H4 (cell line): ENCODE data around the gene RFTN1. TPM values are rescaled to one million over a fixed set of nuclear protein-coding genes. Genes with fewer than 3 reads are reported as not detected.

Experiments
- DNase-seq: peaks from one replicate; pipeline ENCODE4 v3.0.0-alpha.2; 2015; ENCODE audit warnings: low spot score
- total RNA-seq: library from RNA; depleted of rRNA; stranded (reverse); fragments of >200 nt; shearing (Covaris generic); gene quantifications from 2 replicates; pipeline ENCODE4 v1.2.3, GENCODE V29; 2014

The RFTN1 gene
- total RNA-seq, 1 experiment from 2014 or later: 5.4 TPM

DNA sequence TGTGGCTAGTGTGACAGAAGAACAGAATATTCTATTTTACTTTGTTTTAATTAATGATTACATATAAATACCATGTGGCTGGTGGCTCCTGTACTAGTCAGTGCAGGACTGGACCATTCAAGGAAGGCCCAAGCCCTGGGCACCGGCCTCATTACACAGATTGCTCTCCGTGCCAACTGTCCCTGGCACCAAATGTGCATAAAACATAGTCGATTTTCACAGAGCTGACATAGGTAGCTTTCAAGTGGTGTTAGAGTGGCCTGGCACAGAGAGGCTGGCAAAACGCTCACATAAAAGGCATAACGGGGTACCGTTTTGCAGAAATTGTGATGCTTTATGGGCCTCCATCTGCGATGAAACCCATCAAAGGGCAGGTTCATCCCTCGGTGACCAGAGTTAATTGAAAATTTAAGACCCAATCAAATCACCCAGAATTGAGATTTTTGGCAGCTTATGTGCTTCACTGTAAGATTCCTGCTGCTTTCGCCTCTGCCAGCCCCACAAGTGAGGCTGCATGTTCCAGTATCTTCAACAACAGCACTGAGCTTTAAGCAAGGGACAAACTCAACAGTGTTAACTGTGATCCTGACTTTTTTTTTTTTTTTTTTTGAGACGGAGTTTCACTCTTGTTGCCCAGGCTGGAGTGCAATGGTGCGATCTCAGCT, 25.9 kb downstream of the RFTN1 start:
- DNase-seq: no peak

DNA sequence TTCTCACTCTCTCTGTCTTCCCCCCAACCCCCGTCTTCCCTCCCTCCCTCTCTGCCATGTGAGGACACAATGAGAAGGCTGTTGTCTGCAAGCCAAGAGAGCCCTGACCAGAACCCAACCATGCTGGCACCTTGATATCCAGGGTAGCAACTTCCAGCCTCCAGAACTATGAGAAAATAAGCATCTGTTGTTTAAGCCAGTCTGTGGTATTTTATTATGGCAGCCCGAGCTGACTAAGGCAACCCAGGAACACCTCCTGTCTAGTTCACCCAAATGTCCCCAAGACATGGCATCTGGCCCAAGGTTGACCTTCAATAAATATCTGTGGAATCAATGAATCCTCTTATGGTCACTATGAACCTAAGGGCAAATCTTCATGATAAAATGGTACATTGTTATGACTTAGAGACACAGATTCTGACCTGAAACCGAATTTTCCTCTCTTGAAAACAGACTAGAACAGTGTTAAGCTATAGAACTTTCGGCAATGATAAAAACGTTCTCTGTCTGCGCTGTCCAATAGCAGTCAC, 26.5 kb downstream of the RFTN1 start:
- DNase-seq: no peak

- no peak for DNase-seq
Observed at GRCh38 chr3:16486201-16486600, 27.3 kb downstream of the RFTN1 start.

DNA sequence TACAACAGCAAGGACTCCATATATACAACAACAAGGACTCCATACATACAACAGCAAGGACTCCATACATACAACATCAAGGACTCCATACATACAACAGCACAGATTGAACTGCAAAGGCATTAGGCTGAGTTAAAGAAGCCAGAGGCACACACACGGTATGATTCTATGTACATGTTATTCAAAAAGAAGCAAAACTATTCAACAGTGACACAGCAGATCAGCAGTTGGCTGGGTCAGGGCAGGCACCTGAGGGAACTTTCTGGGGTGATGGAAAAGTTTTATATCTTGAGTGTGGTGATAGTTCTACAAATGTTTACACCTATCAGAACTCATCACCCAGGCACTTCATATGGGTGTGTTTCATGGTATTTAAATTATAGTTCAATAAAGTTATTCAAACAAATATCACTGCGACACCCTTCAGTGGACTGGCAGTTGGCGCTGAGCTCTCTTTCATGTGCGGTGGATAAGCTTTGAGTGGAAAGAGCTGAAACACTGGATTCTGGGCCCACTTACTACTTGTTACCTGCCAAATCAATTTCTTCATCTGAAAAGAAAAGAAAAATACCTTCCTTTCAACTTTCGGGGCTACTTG, 28.0 kb downstream of the RFTN1 start:
- no peak for DNase-seq

- no peak for DNase-seq
Observed at GRCh38 chr3:16484984-16485383, 28.5 kb downstream of the RFTN1 start.

DNA sequence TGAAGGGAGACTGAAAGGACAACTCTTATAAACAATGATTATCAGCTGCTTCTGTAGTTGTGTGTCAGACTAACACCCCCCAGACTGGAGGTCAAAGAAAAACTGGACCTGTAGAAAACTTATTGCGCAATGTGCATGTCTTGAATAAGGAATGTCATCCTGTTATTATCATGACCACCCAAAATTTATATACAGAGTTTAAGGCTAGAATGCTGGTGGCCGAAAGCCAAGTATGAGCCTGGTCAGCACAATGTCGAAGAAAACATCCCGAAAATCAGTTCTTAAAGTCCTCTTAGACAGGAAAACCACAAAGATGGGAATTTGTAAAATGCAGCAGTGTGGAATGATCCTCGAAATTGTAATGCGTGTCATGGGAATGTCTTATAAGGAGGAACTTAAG, 29.3 kb downstream of the RFTN1 start:
- peak; percentile 81 for DNase-seq

DNA sequence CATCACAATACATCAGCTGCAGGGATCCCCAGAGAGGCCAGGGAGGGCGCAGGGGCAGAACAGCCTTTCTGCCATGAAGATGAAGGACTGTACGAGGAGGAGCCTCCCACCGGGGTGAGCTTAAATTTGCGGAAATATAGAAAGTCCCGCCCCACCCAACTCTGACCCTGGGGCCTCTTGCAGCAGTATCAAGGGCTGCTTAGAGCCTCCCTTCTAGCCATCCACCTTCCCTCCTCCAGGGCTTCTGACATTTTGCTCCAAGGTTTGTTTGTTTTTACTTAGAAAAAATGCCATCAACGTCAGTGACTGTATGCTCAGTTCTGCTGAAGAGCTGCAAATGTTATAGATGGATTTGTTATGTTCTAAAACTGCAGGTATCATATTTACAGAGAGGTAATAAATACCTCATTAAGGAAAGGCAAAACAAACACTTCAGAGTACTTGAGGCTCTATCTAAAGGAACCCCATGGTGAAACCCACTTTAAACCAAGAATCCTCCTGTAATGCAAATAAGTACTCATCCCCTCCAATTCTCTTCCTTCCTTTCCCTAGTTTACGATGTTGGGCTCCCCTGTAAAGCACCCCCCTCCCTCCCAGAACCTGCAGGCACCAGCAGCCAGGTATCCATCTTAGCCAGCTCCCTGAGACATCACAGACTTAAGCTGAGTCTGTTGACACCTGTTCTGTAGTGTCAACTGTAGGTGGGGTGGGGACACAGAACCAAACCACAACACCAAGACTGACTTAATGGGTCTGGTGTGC, 30.5 kb downstream of the RFTN1 start:
- DNase-seq: no peak

DNA sequence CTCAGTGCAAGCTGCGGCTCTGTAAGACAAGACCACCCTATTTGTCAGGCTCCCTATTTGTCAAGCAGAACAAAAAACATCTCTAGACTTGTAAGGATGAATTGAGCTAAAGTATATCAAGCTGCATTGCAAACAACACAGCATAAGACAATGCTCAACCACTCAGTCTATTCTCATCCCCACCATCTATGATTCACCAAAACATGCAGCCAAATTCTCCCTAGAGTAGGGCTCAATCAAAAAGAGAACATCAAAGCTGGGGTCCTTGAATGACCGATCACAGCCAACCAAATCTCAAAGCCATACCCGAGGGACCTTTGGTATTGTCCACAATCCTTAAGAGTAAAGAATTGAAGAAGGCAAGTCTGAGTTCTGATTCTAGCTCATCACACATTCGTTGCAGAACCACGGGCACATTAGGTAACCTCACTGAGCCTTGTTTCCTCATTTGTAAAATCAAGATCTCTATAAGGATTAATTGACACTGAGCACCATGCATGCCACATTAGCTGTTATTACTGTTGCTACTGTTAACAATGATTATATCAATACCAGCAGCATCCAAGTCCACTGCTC, 31.2 kb downstream of the RFTN1 start:
- no peak for DNase-seq

DNA sequence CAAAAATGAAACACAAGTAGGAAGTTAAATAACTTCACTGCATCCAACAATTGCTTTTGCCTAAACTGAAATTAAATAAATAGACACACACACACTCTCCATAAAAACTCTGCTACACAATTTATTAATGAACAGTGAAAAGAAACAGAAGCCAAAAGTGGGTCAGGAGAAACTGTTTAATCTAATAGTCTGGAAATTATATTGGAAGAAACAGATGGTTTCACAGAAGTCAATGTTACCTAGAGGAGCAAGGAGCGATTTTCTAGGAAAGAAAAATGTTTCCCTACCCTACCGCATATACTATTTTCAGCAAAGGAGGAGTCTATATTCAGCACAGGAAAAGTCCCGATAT, 32.0 kb downstream of the RFTN1 start:
- no peak for DNase-seq

DNA sequence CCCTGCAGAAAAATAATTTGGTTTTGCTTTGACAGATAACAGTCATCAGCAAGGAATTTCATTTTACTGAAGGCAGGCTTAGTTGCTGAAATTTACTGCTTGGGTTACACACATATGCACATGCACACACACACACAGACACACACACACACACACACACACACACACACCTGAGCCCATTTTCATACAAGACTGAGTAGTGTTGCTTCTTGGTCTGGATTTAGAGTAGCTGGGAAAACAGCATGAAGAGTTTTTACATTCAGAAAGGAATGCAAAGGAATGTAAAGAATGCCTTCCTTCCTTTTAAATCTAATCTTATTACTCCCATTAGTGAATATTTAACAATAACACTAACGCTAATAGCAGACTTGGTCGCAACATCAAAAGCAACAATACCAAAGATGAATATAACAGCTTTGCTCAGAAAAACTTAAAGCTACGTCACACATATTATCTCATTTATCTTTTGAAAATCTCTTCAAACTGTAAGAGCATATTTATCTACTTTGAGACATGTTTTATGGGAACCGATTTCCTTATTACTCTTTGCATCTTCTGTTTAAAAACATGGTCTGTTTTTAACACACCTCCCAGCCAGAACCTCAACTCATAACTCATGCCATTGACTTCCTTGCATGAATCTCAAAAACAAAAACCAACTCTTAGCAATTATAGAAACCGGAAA, 32.5 kb downstream of the RFTN1 start:
- DNase-seq: no peak

DNA sequence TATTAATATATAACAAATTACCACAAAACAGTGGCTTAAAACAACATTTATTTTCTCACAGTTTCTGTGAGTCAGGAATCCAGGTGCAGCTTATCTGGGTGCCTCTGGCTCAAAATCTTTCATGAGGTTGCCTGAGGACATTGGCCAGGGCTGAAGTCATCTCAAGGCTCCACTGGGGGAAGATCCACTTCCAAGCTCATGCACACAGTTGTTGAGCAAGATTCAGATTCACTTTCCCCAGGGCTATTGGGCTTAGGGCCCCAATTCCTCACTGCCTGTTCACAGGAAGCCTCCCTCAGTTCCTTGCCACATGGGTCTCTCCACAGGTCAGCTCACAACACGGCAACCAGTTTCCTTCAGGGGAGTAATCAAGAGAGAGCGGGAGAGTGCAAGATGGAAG, 35.0 kb downstream of the RFTN1 start:
- peak; percentile 25 for DNase-seq

DNA sequence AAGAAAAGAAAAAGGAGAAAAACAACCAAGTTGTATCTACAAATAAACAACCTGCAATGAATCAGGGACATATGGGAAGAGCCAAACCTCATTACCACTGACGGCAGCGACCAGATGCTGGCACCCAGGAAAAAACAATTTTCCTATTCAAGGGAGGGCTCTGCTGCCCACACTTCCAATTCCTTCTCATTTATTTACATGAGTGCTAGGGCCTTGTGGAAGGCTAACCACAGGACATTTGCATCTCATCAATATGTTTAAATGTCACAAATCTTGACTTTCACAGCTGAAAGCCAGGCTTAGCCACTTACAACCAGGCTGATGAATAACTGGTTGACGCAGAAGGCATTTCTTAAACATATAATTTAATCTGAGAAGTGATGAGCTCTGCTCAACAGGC, 36.0 kb downstream of the RFTN1 start:
- DNase-seq: peak; percentile 44

GRCh38 chr3:16477056-16477455, 36.4 kb downstream of the RFTN1 start:
- no peak for DNase-seq

GRCh38 chr3:16476636-16477035, 36.9 kb downstream of the RFTN1 start:
- peak; percentile 95 for DNase-seq

DNA sequence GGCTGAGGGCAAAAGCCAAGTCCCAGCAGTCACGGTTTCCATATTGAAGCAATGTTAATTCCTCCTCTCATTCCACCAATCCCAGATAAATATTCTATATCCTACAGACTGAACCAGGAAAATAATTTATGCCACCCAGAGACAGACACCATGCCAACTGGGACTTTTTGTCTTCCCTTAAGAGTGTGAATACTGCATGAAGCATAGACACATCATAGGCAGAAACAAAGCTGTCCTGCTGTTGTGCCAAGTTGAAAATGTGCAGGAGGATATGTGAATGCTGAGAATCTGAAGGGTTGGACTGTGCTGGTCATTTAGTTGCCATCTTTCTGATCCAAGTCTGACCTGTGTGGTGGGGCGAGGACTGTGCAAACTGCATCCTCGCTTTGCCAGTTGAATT, 37.7 kb downstream of the RFTN1 start:
- DNase-seq: no peak

- peak; percentile 47 for DNase-seq
Observed at GRCh38 chr3:16474920-16475319, 38.6 kb downstream of the RFTN1 start.

- DNase-seq: no peak
Observed at GRCh38 chr3:16474216-16474615, 39.3 kb downstream of the RFTN1 start.

DNA sequence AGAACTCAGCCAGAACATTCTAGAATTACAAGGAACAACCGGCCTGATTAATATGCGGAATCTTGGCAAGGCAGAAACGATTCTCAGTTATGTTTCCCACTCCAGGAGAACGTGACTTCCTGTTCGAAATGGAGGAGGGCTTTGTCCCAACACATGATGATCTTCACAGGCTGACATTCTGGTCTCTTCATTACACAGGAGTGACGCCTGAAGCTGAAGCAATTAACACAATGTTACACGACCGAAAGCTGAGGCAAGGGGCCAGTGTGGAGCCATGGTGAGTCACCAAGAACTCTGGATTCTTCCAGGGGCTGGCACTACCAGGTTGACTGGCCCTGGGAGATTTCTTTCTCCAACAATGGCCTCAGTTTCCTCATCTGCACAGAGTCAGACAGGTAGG, 40.9 kb downstream of the RFTN1 start:
- DNase-seq: no peak

- DNase-seq: no peak
Observed at GRCh38 chr3:16471897-16472296, 41.6 kb downstream of the RFTN1 start.

- no peak for DNase-seq
Observed at GRCh38 chr3:16470590-16470989, 42.9 kb downstream of the RFTN1 start.

- DNase-seq: no peak
Observed at GRCh38 chr3:16468336-16469098, 45.0 kb downstream of the RFTN1 start.
